ENCODE results near the gene PITPNC1. TPM values are rescaled to one million over a fixed set of nuclear protein-coding genes. Genes with fewer than 3 reads are reported as not detected.

The PITPNC1 gene
- total RNA-seq, 4 donors from 2014 or later, result 7.6 to 30.1 (median 15.1) TPM

DNA sequence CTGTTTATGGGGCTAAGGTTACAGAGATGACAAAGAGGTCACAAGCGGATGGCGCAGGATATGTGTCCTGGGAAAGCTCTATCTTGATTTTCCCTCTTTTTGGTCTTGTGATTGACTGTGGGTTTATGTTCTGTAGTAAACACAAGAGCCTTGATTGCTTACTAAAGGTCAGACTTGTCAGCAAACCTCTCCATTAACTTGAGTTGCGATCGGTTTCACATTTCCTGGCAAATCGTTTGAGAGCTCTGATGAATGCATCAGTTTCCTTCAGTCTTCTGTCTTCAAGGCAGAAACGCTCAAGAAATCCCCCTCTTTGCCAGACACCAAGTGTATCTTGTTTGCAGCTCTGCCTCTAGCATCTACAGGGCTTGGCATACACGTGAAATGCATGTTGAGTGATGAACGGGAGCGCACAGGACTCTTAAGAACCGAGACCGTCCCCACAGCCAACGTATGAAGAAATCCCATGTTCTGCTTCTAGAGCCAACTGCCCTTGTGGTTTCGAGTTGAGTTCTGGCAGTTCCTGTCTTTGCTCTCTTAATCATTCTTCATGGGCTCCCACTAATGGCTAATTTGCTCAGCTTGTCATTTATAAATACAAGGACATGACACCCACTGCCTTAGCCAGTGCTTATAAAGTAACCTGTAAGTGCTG, 143.3 kb downstream of the PITPNC1 start:
- ATAC-seq, result peak; percentile 69
- WGBS, 2 donors (ENCODE audit: low coverage in 1 of 2), result 50 to 62% methylated on average over 10 to 12 of the region's 13 CpGs
- H3K27ac ChIP-seq, result peak overlapping the region in 3 of 4 donors; percentile 26 to 38 (median 33)
- H3K4me3 ChIP-seq, result no peak overlapping the region
- no peaks in the 10 kb centered on the region for H3K27me3 ChIP-seq
- no peaks in the 10 kb centered on the region for H3K36me3 ChIP-seq
- no peak for TF ChIP-seq POLR2AphosphoS5 (IDR thresholded peaks at IDR 0.05)
- no peak for TF ChIP-seq POLR2A (IDR thresholded peaks at IDR 0.05)
- TF ChIP-seq, protein P1, sequence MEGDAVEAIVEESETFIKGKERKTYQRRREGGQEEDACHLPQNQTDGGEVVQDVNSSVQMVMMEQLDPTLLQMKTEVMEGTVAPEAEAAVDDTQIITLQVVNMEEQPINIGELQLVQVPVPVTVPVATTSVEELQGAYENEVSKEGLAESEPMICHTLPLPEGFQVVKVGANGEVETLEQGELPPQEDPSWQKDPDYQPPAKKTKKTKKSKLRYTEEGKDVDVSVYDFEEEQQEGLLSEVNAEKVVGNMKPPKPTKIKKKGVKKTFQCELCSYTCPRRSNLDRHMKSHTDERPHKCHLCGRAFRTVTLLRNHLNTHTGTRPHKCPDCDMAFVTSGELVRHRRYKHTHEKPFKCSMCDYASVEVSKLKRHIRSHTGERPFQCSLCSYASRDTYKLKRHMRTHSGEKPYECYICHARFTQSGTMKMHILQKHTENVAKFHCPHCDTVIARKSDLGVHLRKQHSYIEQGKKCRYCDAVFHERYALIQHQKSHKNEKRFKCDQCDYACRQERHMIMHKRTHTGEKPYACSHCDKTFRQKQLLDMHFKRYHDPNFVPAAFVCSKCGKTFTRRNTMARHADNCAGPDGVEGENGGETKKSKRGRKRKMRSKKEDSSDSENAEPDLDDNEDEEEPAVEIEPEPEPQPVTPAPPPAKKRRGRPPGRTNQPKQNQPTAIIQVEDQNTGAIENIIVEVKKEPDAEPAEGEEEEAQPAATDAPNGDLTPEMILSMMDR (IDR thresholded peaks at IDR 0.05), result no peak
- TF ChIP-seq EP300 (IDR thresholded peaks at IDR 0.05), result no peak
- no peaks in the 10 kb centered on the region for H3K9me3 ChIP-seq
- H3K4me1 ChIP-seq, result peaks cover 3 to 34% (median 6%) of the 10 kb centered on the region in 3 donors

- H3K36me3 ChIP-seq, result no peaks in the 10 kb centered on the region
- ATAC-seq, result no peak
- H3K9me3 ChIP-seq, result no peaks in the 10 kb centered on the region
- no peak overlapping the region for H3K4me3 ChIP-seq
- peak overlapping the region in 2 of 4 donors; percentile 20 for H3K27ac ChIP-seq
- no peak for TF ChIP-seq POLR2A (IDR thresholded peaks at IDR 0.05)
- TF ChIP-seq, protein P1 (IDR thresholded peaks at IDR 0.05), result no peak
- TF ChIP-seq EP300 (IDR thresholded peaks at IDR 0.05), result no peak
- no peak for TF ChIP-seq POLR2AphosphoS5 (IDR thresholded peaks at IDR 0.05)
- 73 to 79% methylated on average over 9 to 10 of the region's 10 CpGs for WGBS, 2 donors (ENCODE audit: low coverage in 1 of 2)
- H3K27me3 ChIP-seq, result no peaks in the 10 kb centered on the region
- peaks cover 0 to 27% (median 0%) of the 10 kb centered on the region in 3 donors for H3K4me1 ChIP-seq
Observed at GRCh38 chr17:67520916-67521774, 144.1 kb downstream of the PITPNC1 start.

DNA sequence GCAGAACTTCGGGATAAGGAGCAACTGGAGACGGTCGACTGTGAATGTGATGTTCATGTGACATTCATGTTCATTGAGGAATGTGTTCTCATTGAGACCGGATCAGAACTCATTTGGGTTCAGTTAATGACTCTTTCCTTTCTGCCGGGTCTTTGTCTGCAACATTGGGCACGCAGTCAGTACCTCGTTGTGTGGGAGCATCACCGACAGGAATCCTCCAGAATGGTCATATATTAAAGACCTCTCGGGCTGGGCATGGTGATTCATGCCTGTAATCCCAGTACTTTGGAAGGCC, 144.6 kb downstream of the PITPNC1 start:
- Histone ChIP-seq H3K4me3 (no peak overlapping the region), H3K9me3 (no peaks in the 10 kb centered on the region), H3K36me3 (no peaks in the 10 kb centered on the region), H3K27me3 (no peaks in the 10 kb centered on the region), H3K27ac (no peak overlapping the region), H3K4me1 (peaks cover 0 to 21% (median 0%) of the 10 kb centered on the region in 3 donors)
- TF ChIP-seq EP300 (IDR thresholded peaks at IDR 0.05) (no peak), POLR2AphosphoS5 (IDR thresholded peaks at IDR 0.05) (no peak), POLR2A (IDR thresholded peaks at IDR 0.05) (no peak)
- TF ChIP-seq, protein P1 (IDR thresholded peaks at IDR 0.05), result no peak
- 69 to 84% methylated on average over 5 to 8 of the region's 9 CpGs for WGBS, 2 donors (ENCODE audit: low coverage in 1 of 2)
- ATAC-seq, result no peak

DNA sequence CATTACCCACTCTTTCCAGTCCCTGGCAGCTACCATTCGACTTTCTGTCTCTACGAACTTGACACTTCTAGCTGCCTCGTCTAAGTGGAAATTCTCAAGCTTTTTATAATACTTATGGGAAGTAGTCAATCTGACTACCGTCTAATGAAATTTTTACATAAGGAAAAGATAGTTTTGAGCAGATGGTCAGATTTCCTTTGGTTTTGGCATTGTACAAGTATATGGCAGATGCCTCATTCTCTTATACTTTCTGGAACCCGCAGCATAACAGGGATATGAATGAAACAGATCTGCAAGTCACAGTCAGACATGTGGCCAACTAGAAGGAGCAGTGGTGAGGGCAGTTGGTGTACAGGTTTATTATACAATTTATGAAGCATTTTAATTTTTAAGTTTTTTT, 146.0 kb downstream of the PITPNC1 start:
- Histone ChIP-seq H3K9me3 (no peaks in the 10 kb centered on the region), H3K27ac (no peak overlapping the region), H3K36me3 (no peaks in the 10 kb centered on the region), H3K4me1 (peaks cover 0 to 19% (median 0%) of the 10 kb centered on the region in 3 donors), H3K4me3 (no peak overlapping the region), H3K27me3 (no peaks in the 10 kb centered on the region)
- TF ChIP-seq, protein P1 (IDR thresholded peaks at IDR 0.05), result no peak
- TF ChIP-seq EP300 (IDR thresholded peaks at IDR 0.05) (no peak), POLR2A (IDR thresholded peaks at IDR 0.05) (no peak), POLR2AphosphoS5 (IDR thresholded peaks at IDR 0.05) (no peak)
- 80 to 85% methylated on average over 5 of the region's 5 CpGs for WGBS, 2 donors (ENCODE audit: low coverage in 1 of 2)
- no peak for ATAC-seq

Data from gastroesophageal sphincter (tissue), 4 donors.